SHP77 treated with DMSO at 0.1 percent for 48 hours (cell line): ENCODE data around the gene TMEM229B.

Source experiments
- DNase-seq: peaks from one replicate; lab custom pipeline; 2025; lab: John Stamatoyannopoulos, UW

Gene TMEM229B

GRCh38 chr14:67485501-67486095 is 2.9 kb downstream of the TMEM229B start:
- no peak for DNase-seq

- no peak for DNase-seq
Measured at GRCh38 chr14:67483579-67484285, 4.8 kb downstream of the TMEM229B start.

- DNase-seq = no peak
Measured at GRCh38 chr14:67482231-67483164, 6.0 kb downstream of the TMEM229B start.

- peak; percentile 51 for DNase-seq
Measured at GRCh38 chr14:67480011-67480410, 8.5 kb downstream of the TMEM229B start.

GRCh38 chr14:67478800-67479084 is 9.8 kb downstream of the TMEM229B start:
- no peak for DNase-seq

- DNase-seq = no peak
Measured at GRCh38 chr14:67477926-67478799, 10.4 kb downstream of the TMEM229B start.

GRCh38 chr14:67474366-67474765 is 14.2 kb downstream of the TMEM229B start:
- no peak for DNase-seq

- DNase-seq = no peak
Measured at GRCh38 chr14:67473290-67474082, 15.0 kb downstream of the TMEM229B start.

GRCh38 chr14:67472726-67473125 is 15.8 kb downstream of the TMEM229B start:
- no peak for DNase-seq

- no peak for DNase-seq
Measured at GRCh38 chr14:67469954-67470353, 18.6 kb downstream of the TMEM229B start.

GRCh38 chr14:67468378-67468730 is 20.2 kb downstream of the TMEM229B start:
- DNase-seq = no peak

GRCh38 chr14:67467134-67467533 is 21.4 kb downstream of the TMEM229B start:
- DNase-seq = no peak

- DNase-seq = no peak
Measured at GRCh38 chr14:67464879-67465278, 23.6 kb downstream of the TMEM229B start.

- no peak for DNase-seq
Measured at GRCh38 chr14:67464377-67464776, 24.1 kb downstream of the TMEM229B start.

GRCh38 chr14:67463900-67464299 is 24.6 kb downstream of the TMEM229B start:
- DNase-seq = no peak

GRCh38 chr14:67461996-67462395 is 26.5 kb downstream of the TMEM229B start:
- no peak for DNase-seq

GRCh38 chr14:67461341-67461985 is 27.1 kb downstream of the TMEM229B start:
- DNase-seq = no peak

- DNase-seq = no peak
Measured at GRCh38 chr14:67459336-67459735, 29.2 kb downstream of the TMEM229B start.

GRCh38 chr14:67457782-67458181 is 30.7 kb downstream of the TMEM229B start:
- no peak for DNase-seq

GRCh38 chr14:67456732-67457131 is 31.8 kb downstream of the TMEM229B start:
- DNase-seq = no peak
